Measurements from ENCODE around the gene UBXN1. TPM values are rescaled to one million over a fixed set of nuclear protein-coding genes. Genes with fewer than 3 reads are reported as not detected.
A peak's percentile ranks its signal among the peaks of the same experiment; 100 is the strongest.

UBXN1 gene
- total RNA-seq, 1 experiment from 2014 or later: 150 TPM

GRCh38 chr11:62712861-62713260 is 34.0 kb upstream of the UBXN1 start:
- Histone ChIP-seq H3K4me3 (no peak overlapping the region), H3K79me2 (ENCODE audit: low read depth) (peaks cover 24% of the 10 kb centered on the region), H4K20me1 (ENCODE audit: insufficient read depth) (no peaks in the 10 kb centered on the region), H3K4me1 (replicated peaks; ENCODE audit: insufficient read depth) (peaks cover 21% of the 10 kb centered on the region), H3K4me2 (no peak overlapping the region), H2AFZ (no peak overlapping the region), H3K9me2 (ENCODE audit: insufficient read depth) (no peaks in the 10 kb centered on the region), H3F3A (ENCODE audit: insufficient read depth, low read depth) (peaks cover 65% of the 10 kb centered on the region), H3K27ac (peak overlapping the region; percentile 42), H3K27me3 (ENCODE audit: insufficient read depth, low read depth) (no peaks in the 10 kb centered on the region), H3K9me3 (ENCODE audit: insufficient read depth, low read depth) (no peaks in the 10 kb centered on the region), H3K36me3 (ENCODE audit: low read depth) (peaks cover 46% of the 10 kb centered on the region)
- no TSS peak for BruUV-seq (replicated peaks)
- CTCF ChIA-PET: no interaction called here
- DNase-seq: no peak
- intact Hi-C loops (cut with micrococcal nuclease; ENCODE audit: unreplicated experiment): no loop called here
- POLR2A ChIA-PET (ENCODE audit: unreplicated experiment): no interaction called here
- TF ChIP-seq CTCF (conservative IDR thresholded peaks at IDR 0.05) (no peak), EZH2 (IDR thresholded peaks at IDR 0.05; ENCODE audit: low read depth) (no peak)

GRCh38 chr11:62712276-62712812 is 33.5 kb upstream of the UBXN1 start:
- H3K9me2 ChIP-seq (ENCODE audit: insufficient read depth): no peaks in the 10 kb centered on the region
- H3F3A ChIP-seq (ENCODE audit: insufficient read depth, low read depth): peaks cover 62% of the 10 kb centered on the region
- no TSS peak for BruUV-seq (replicated peaks)
- no peaks in the 10 kb centered on the region for H3K27me3 ChIP-seq (ENCODE audit: insufficient read depth, low read depth)
- H3K36me3 ChIP-seq (ENCODE audit: low read depth): peaks cover 41% of the 10 kb centered on the region
- no peak for DNase-seq
- peaks cover 19% of the 10 kb centered on the region for H3K79me2 ChIP-seq (ENCODE audit: low read depth)
- intact Hi-C loops (cut with micrococcal nuclease; ENCODE audit: unreplicated experiment): no loop called here
- H3K4me1 ChIP-seq (replicated peaks; ENCODE audit: insufficient read depth): peaks cover 22% of the 10 kb centered on the region
- H3K9me3 ChIP-seq (ENCODE audit: insufficient read depth, low read depth): no peaks in the 10 kb centered on the region
- TF ChIP-seq EZH2 (IDR thresholded peaks at IDR 0.05; ENCODE audit: low read depth) (no peak), CTCF (conservative IDR thresholded peaks at IDR 0.05) (no peak)
- no peaks in the 10 kb centered on the region for H4K20me1 ChIP-seq (ENCODE audit: insufficient read depth)
- H3K27ac ChIP-seq: peak overlapping the region; percentile 42; the same call in 1 of the 2 replicates
- no peak overlapping the region for H3K4me2 ChIP-seq
- ChIA-PET CTCF (interaction anchor here (0.6 kb wide), 1 partner anchor 120 kb away, joined by 8 read pairs; no protein-coding TSS in a partner anchor), POLR2A (ENCODE audit: unreplicated experiment) (no interaction called here)
- H2AFZ ChIP-seq: no peak overlapping the region
- H3K4me3 ChIP-seq: no peak overlapping the region

- intact Hi-C loops (cut with micrococcal nuclease; ENCODE audit: unreplicated experiment): no loop called here
- H3K4me1 ChIP-seq (replicated peaks; ENCODE audit: insufficient read depth): peaks cover 31% of the 10 kb centered on the region
- H3K4me2 ChIP-seq: peak overlapping the region; percentile 69
- H3K27ac ChIP-seq: peak overlapping the region; percentile 87
- CTCF ChIA-PET: interaction anchor here (0.6 kb wide), 1 partner anchor 87 kb away, joined by 5 read pairs; no protein-coding TSS in a partner anchor
- TSS peak; percentile 79 for BruUV-seq (replicated peaks)
- H3K9me2 ChIP-seq (ENCODE audit: insufficient read depth): no peaks in the 10 kb centered on the region
- H3K36me3 ChIP-seq (ENCODE audit: low read depth): peaks cover 20% of the 10 kb centered on the region
- TF ChIP-seq CTCF (conservative IDR thresholded peaks at IDR 0.05) (peak; percentile 21; the same call in 1 of the 2 replicates), EZH2 (IDR thresholded peaks at IDR 0.05; ENCODE audit: low read depth) (no peak)
- peaks cover 70% of the 10 kb centered on the region for H3F3A ChIP-seq (ENCODE audit: insufficient read depth, low read depth)
- H4K20me1 ChIP-seq (ENCODE audit: insufficient read depth): no peaks in the 10 kb centered on the region
- no peak for DNase-seq
- H3K27me3 ChIP-seq (ENCODE audit: insufficient read depth, low read depth): no peaks in the 10 kb centered on the region
- no peaks in the 10 kb centered on the region for H3K9me3 ChIP-seq (ENCODE audit: insufficient read depth, low read depth)
- H2AFZ ChIP-seq: peak overlapping the region; percentile 90
- POLR2A ChIA-PET (ENCODE audit: unreplicated experiment): interaction anchor here (0.6 kb wide), 2 partner anchors 44 to 88 kb away, joined by 5 to 10 read pairs; partner anchors contain the start of genes B3GAT3 and ZBTB3
- peak overlapping the region; percentile 54 for H3K4me3 ChIP-seq
- H3K79me2 ChIP-seq (ENCODE audit: low read depth): peaks cover 7% of the 10 kb centered on the region
These were observed 31.1 kb upstream of the UBXN1 start for GRCh38 chr11:62710001-62710345.
